ENCODE results near the gene CDH23. TPM values are rescaled to one million over a fixed set of nuclear protein-coding genes. Genes with fewer than 3 reads are reported as not detected.

Gene CDH23
- total RNA-seq, 1 experiment from 2014 or later, result 2.1 TPM

DNA sequence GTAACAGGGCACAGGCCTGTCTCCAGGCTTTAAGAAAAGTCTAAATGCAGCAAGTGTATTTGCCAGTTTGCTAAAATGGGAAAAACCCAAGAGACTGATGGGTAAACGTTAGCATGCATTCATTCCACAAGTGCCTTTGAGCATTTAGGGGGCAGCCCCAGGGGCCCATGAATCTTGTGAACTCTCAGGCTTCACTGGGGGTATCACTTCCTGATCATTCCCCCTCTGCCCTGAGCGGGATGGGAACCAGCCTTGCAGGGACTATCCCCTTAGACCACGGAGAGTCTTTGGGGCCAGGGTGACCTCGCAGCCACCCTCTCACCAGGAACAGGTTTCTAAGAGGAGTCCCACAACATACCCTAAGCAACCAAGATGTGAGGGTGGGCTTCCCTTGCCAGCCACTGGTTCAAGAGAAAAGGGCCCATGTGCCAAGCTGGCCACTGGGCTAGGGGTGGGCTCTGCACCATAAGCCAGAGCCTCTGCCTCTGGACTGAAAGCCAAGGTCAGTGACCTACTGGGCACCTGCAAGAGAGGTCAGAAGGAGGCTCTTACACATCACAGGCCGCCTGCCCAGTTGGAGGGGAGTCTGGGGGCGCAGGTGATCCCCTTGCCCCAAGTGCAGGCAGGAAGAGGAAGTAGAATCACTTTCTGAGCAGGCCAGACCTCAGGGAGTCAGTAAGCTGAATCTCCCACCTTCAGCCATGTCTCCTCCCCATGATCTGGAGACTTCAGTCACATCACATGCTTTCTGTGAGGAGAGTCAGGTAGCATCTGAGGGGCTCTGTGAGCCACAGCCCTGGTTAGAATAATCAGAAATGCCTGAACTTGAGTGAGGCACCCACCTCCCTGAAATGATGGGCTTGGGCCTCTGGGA, 247.8 kb downstream of the CDH23 start:
- H4K20me1 ChIP-seq (ENCODE audit: insufficient read depth, low read depth, low read length), result no peaks in the 10 kb centered on the region
- H3K36me3 ChIP-seq (ENCODE audit: insufficient read depth, low read length), result no peaks in the 10 kb centered on the region
- H2AFZ ChIP-seq (ENCODE audit: low read length), result no peak overlapping the region
- H3K4me1 ChIP-seq (ENCODE audit: low read length), result peaks cover 48% of the 10 kb centered on the region
- peak overlapping the region; percentile 1; the same call in 1 of the 2 replicates for H3K27ac ChIP-seq (ENCODE audit: low read length)
- no peaks in the 10 kb centered on the region for H3K79me2 ChIP-seq (ENCODE audit: low read length)
- peak overlapping the region; percentile 55 for H3K4me2 ChIP-seq (ENCODE audit: low read depth, low read length, poor library complexity, severe bottlenecking)
- H3K27me3 ChIP-seq (ENCODE audit: low read length), result no peaks in the 10 kb centered on the region
- no peaks in the 10 kb centered on the region for H3K9me2 ChIP-seq (replicated peaks; ENCODE audit: insufficient read depth, low read length)
- DNase-seq, result no peak
- peak overlapping the region; percentile 23; the same call in 1 of the 2 replicates for H3K4me3 ChIP-seq (ENCODE audit: low read length)
- H3K9me3 ChIP-seq (ENCODE audit: low read length), result no peaks in the 10 kb centered on the region
- peak overlapping the region; percentile 49 for H3K9ac ChIP-seq (ENCODE audit: low read length)

DNA sequence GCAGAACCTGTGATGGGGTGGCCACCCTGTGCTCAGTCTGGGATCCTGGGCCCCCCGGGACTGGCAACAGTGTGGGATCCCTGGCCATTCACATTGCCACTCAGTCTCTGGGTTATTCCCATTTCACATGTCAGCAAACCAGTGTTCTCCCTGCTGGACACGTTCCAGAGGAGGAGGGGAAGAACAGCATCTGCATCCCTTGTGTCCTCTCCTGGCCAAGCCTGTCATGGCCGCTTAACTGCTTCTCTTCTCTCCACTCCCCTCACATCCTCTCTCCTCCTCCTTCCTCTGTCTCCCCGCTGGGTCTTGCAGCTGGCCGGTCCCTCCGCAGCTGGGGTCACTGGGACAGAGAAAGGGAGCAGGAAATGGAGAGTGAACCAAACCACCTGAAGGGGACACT, 248.5 kb downstream of the CDH23 start:
- Histone ChIP-seq H3K27ac (ENCODE audit: low read length) (no peak overlapping the region), H3K79me2 (ENCODE audit: low read length) (no peaks in the 10 kb centered on the region), H3K9me2 (replicated peaks; ENCODE audit: insufficient read depth, low read length) (no peaks in the 10 kb centered on the region), H3K4me1 (ENCODE audit: low read length) (peaks cover 53% of the 10 kb centered on the region), H3K27me3 (ENCODE audit: low read length) (no peaks in the 10 kb centered on the region), H4K20me1 (ENCODE audit: insufficient read depth, low read depth, low read length) (no peaks in the 10 kb centered on the region), H2AFZ (ENCODE audit: low read length) (no peak overlapping the region), H3K36me3 (ENCODE audit: insufficient read depth, low read length) (no peaks in the 10 kb centered on the region), H3K4me2 (ENCODE audit: low read depth, low read length, poor library complexity, severe bottlenecking) (no peak overlapping the region), H3K9ac (ENCODE audit: low read length) (peak overlapping the region; percentile 49), H3K4me3 (ENCODE audit: low read length) (no peak overlapping the region), H3K9me3 (ENCODE audit: low read length) (no peaks in the 10 kb centered on the region)
- no peak for DNase-seq

DNA sequence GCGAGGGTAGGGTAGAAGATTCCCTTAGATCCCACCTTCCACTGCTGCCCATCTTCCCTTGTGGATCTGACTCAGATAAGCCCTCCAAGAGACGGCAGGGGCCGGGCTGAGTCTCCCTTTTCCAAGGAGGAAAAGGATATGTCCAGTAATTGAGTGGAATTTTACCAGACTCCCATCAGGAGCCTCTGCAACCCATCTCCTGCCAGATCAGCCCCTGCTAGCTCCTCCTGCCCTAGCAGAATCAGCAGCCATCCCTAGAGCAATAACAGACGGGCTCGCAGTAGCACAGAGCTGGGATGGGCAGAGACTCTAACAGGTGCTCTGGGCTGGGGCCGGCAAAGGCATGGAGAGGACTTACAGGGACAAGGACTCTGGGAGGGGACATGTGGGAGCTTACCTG, 249.3 kb downstream of the CDH23 start:
- Histone ChIP-seq H3K9ac (ENCODE audit: low read length) (no peak overlapping the region), H4K20me1 (ENCODE audit: insufficient read depth, low read depth, low read length) (no peaks in the 10 kb centered on the region), H3K27me3 (ENCODE audit: low read length) (no peaks in the 10 kb centered on the region), H3K9me2 (replicated peaks; ENCODE audit: insufficient read depth, low read length) (no peaks in the 10 kb centered on the region), H2AFZ (ENCODE audit: low read length) (no peak overlapping the region), H3K79me2 (ENCODE audit: low read length) (no peaks in the 10 kb centered on the region), H3K4me1 (ENCODE audit: low read length) (peaks cover 55% of the 10 kb centered on the region), H3K9me3 (ENCODE audit: low read length) (no peaks in the 10 kb centered on the region), H3K27ac (ENCODE audit: low read length) (no peak overlapping the region), H3K4me2 (ENCODE audit: low read depth, low read length, poor library complexity, severe bottlenecking) (no peak overlapping the region), H3K36me3 (ENCODE audit: insufficient read depth, low read length) (no peaks in the 10 kb centered on the region), H3K4me3 (ENCODE audit: low read length) (no peak overlapping the region)
- DNase-seq, result no peak

DNA sequence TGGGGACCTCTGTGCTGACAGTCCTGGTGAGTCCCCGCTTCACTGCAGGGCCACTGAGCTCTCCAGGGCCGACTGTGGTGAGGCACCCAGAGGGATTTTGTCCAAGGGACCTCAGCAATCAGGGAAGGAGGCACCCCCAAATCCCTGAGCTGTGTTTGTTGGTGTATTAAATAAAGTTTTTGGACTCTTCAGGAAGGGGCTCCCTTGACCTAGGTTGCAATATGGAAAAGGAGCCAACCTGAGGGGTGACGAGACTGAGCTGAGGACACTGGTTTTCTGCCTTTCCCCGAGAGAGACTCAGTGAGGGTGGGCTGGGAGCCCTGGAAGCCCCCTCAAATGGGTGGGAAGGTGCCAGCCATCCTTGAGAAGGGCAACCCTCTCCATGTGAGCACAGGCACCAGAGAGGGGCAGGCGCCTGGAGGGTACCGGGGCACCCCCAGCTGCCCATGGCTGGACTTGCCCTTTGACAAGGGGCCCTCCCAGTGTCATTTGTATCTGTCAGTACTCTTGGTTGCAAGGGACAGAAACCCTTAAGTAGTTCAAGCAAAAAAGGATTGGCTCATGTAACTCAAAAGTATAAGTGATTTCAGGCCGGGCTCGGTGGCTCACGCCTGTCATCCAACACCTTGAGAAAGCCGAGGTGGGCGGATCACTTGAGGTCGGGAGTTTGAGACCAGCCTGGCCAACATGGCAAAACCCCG, 250.0 kb downstream of the CDH23 start:
- no peak for DNase-seq
- Histone ChIP-seq H3K9me3 (ENCODE audit: low read length) (no peaks in the 10 kb centered on the region), H3K9ac (ENCODE audit: low read length) (no peak overlapping the region), H3K4me2 (ENCODE audit: low read depth, low read length, poor library complexity, severe bottlenecking) (no peak overlapping the region), H3K27me3 (ENCODE audit: low read length) (no peaks in the 10 kb centered on the region), H3K9me2 (replicated peaks; ENCODE audit: insufficient read depth, low read length) (no peaks in the 10 kb centered on the region), H2AFZ (ENCODE audit: low read length) (no peak overlapping the region), H4K20me1 (ENCODE audit: insufficient read depth, low read depth, low read length) (no peaks in the 10 kb centered on the region), H3K27ac (ENCODE audit: low read length) (no peak overlapping the region), H3K36me3 (ENCODE audit: insufficient read depth, low read length) (no peaks in the 10 kb centered on the region), H3K4me1 (ENCODE audit: low read length) (peaks cover 57% of the 10 kb centered on the region), H3K4me3 (ENCODE audit: low read length) (no peak overlapping the region), H3K79me2 (ENCODE audit: low read length) (no peaks in the 10 kb centered on the region)

DNA sequence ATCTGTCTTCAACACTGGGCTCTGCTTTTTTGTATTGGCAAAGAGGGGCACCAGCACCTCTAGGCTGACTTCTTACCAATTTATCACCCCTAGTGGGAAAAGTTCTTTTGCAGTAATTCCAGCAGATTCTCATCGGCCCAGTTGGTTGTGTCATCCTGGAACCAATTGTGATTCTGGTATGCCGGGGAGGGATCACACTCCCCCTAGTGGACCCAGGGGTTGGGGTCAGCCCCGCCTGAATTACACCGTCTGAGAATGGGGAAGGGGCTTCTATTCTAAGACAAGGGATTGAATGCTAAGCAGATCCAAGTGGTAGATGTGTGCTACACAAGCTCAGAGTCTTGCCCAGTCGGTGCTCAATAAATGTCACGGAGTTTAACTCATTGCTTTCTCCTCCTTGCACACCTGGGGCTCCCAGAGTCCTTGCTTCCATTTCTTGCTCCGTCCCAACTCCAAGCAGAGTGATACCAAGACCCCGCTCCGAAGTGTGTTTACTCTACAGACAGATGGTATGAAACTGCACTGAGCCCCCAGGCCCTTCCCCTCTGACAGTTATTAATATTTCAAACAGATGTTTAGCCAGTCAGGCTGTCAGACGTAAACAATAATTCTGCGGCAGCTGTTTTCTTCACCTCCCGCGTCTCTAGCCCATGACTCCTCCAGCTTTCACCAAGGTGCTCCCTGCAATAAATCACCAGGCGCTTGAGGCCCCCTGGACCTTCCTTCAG, 251.0 kb downstream of the CDH23 start:
- H3K27me3 ChIP-seq (ENCODE audit: low read length), result no peaks in the 10 kb centered on the region
- no peak overlapping the region for H3K9ac ChIP-seq (ENCODE audit: low read length)
- H3K36me3 ChIP-seq (ENCODE audit: insufficient read depth, low read length), result no peaks in the 10 kb centered on the region
- H4K20me1 ChIP-seq (ENCODE audit: insufficient read depth, low read depth, low read length), result no peaks in the 10 kb centered on the region
- H3K27ac ChIP-seq (ENCODE audit: low read length), result no peak overlapping the region
- no peaks in the 10 kb centered on the region for H3K9me3 ChIP-seq (ENCODE audit: low read length)
- H3K4me2 ChIP-seq (ENCODE audit: low read depth, low read length, poor library complexity, severe bottlenecking), result no peak overlapping the region
- H2AFZ ChIP-seq (ENCODE audit: low read length), result no peak overlapping the region
- H3K4me1 ChIP-seq (ENCODE audit: low read length), result peaks cover 61% of the 10 kb centered on the region
- H3K4me3 ChIP-seq (ENCODE audit: low read length), result no peak overlapping the region
- no peak for DNase-seq
- H3K79me2 ChIP-seq (ENCODE audit: low read length), result no peaks in the 10 kb centered on the region
- H3K9me2 ChIP-seq (replicated peaks; ENCODE audit: insufficient read depth, low read length), result no peaks in the 10 kb centered on the region

DNA sequence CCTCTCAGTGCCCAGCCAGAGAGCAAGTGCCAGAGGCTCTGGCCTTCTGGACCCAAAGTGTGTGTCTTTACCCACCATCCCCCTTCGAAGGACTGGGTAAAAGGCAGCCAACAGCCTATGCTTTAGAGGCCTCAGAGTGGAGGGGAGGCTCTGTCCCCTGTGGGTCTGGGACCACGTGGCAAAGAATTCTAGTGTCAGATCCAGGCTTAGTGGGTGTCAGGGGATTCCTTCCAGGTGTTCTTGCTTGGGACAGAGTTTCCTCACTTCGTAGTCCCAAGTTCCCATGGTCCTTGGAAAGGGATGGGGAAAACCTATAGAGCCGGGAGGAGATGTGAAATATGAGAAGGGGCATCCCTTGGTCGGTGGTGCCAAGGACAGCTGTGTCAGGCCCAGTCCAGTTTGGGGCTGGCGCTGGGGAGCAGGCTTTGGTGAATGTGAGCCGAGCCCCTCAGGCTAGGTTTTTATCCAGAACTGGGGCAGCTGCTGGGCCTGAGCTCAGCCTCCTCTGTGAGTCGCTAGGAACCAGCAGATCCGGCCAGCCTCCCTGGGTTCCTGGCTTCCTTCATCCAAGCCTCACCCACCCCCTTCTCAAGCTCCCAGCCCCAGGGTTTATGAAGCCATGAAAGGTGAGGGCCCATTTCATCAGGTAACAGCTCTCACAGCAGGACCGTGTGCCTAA, 251.7 kb downstream of the CDH23 start:
- Histone ChIP-seq H3K4me3 (ENCODE audit: low read length) (no peak overlapping the region; the same call in 1 of the 2 replicates), H3K4me1 (ENCODE audit: low read length) (peaks cover 64% of the 10 kb centered on the region), H2AFZ (ENCODE audit: low read length) (no peak overlapping the region), H3K79me2 (ENCODE audit: low read length) (no peaks in the 10 kb centered on the region), H4K20me1 (ENCODE audit: insufficient read depth, low read depth, low read length) (no peaks in the 10 kb centered on the region), H3K27ac (ENCODE audit: low read length) (peak overlapping the region; percentile 90; the same call in 1 of the 2 replicates), H3K4me2 (ENCODE audit: low read depth, low read length, poor library complexity, severe bottlenecking) (peak overlapping the region; percentile 67), H3K9ac (ENCODE audit: low read length) (no peak overlapping the region), H3K36me3 (ENCODE audit: insufficient read depth, low read length) (no peaks in the 10 kb centered on the region), H3K9me2 (replicated peaks; ENCODE audit: insufficient read depth, low read length) (no peaks in the 10 kb centered on the region), H3K9me3 (ENCODE audit: low read length) (no peaks in the 10 kb centered on the region), H3K27me3 (ENCODE audit: low read length) (no peaks in the 10 kb centered on the region)
- no peak for DNase-seq

DNA sequence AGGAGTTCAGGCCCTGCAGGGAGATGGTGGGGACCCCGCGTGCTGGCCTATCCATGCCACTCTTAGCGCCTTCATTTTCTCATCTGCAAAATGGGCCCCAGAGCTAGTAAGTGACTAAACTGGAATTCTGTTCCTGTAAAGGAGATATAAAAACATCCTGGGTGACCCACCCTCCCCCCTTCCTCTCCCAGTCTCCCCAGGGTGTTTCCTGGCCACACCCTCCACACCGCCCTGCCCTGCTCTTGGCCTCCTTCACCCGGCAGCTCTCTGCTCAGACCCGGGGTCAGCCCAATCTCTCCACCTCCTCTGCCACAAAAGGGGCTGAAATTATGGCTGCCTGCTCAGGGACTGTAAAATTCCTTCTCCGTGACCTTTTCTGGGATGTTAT, 252.2 kb downstream of the CDH23 start:
- no peak for DNase-seq
- peak overlapping the region; percentile 67 for H3K4me2 ChIP-seq (ENCODE audit: low read depth, low read length, poor library complexity, severe bottlenecking)
- H3K4me3 ChIP-seq (ENCODE audit: low read length), result peak overlapping the region; percentile 39; the same call in 1 of the 2 replicates
- no peaks in the 10 kb centered on the region for H3K9me3 ChIP-seq (ENCODE audit: low read length)
- H3K27me3 ChIP-seq (ENCODE audit: low read length), result no peaks in the 10 kb centered on the region
- H3K36me3 ChIP-seq (ENCODE audit: insufficient read depth, low read length), result no peaks in the 10 kb centered on the region
- H4K20me1 ChIP-seq (ENCODE audit: insufficient read depth, low read depth, low read length), result no peaks in the 10 kb centered on the region
- H3K9ac ChIP-seq (ENCODE audit: low read length), result peak overlapping the region; percentile 49
- H3K9me2 ChIP-seq (replicated peaks; ENCODE audit: insufficient read depth, low read length), result no peaks in the 10 kb centered on the region
- no peak overlapping the region for H2AFZ ChIP-seq (ENCODE audit: low read length)
- peak overlapping the region; percentile 90 for H3K27ac ChIP-seq (ENCODE audit: low read length)
- H3K79me2 ChIP-seq (ENCODE audit: low read length), result no peaks in the 10 kb centered on the region
- H3K4me1 ChIP-seq (ENCODE audit: low read length), result peaks cover 59% of the 10 kb centered on the region

All from Karpas-422 (cell line).